HepG2 (cell line): ENCODE results near the gene WDHD1. TPM values are rescaled to one million over a fixed set of nuclear protein-coding genes. Genes with fewer than 3 reads are reported as not detected.

Source experiments
- ELF4 ChIP-seq: sonication (generic); formaldehyde crosslinking; IDR thresholded peaks from 2 replicates; pipeline ENCODE4 v1.5.0; 2020; ENCODE audit warnings: missing genetic modification reagents, mild to moderate bottlenecking, moderate library complexity, borderline replicate concordance
- HNRNPL ChIP-seq: fragments of 200-400 bp; formaldehyde crosslinking; IDR thresholded peaks from 2 replicates; pipeline ENCODE4 v1.6.1; 2017; ENCODE audit warnings: mild to moderate bottlenecking, low read depth, low read length
- HOXA7 ChIP-seq: sonication (generic); formaldehyde crosslinking; IDR thresholded peaks from 2 replicates; pipeline ENCODE4 v1.8.1; 2022; ENCODE audit warnings: mild to moderate bottlenecking, missing genetic modification reagents, moderate library complexity
- JUND ChIP-seq: sonication (generic); formaldehyde crosslinking; IDR thresholded peaks from 2 replicates; pipeline ENCODE4 v1.8.0; 2022; ENCODE audit warnings: mild to moderate bottlenecking, missing genetic modification reagents
- KMT2A ChIP-seq: sonication (generic); formaldehyde crosslinking; IDR thresholded peaks from 2 replicates; pipeline ENCODE4 v1.4.0; 2020; ENCODE audit warnings: missing genetic modification reagents
- NKX3-1 ChIP-seq: sonication (generic); formaldehyde crosslinking; IDR thresholded peaks from 2 replicates; pipeline ENCODE4 v1.5.0; 2020; ENCODE audit warnings: missing genetic modification reagents
- NR2C2 ChIP-seq: sonication (generic); formaldehyde crosslinking; IDR thresholded peaks from 2 replicates; pipeline ENCODE4 v1.4.0; 2020; ENCODE audit warnings: missing genetic modification reagents, mild to moderate bottlenecking, moderate library complexity, borderline replicate concordance
- NR2F2 ChIP-seq: IDR thresholded peaks from 2 replicates; pipeline ENCODE4 v1.6.1; 2012; ENCODE audit warnings: low read depth, inconsistent platforms, borderline replicate concordance
- PHF8 ChIP-seq: sonication (generic); formaldehyde crosslinking; IDR thresholded peaks from 2 replicates; pipeline ENCODE4 v1.5.0; 2020; ENCODE audit warnings: missing genetic modification reagents
- SALL1 ChIP-seq: sonication (generic); formaldehyde crosslinking; IDR thresholded peaks from 2 replicates; pipeline ENCODE4 v1.8.0; 2022; ENCODE audit warnings: mild to moderate bottlenecking, missing genetic modification reagents
- SATB2 ChIP-seq: sonication (generic); formaldehyde crosslinking; IDR thresholded peaks from 2 replicates; pipeline ENCODE4 v1.5.0; 2020; ENCODE audit warnings: missing genetic modification reagents
- SIN3A ChIP-seq: IDR thresholded peaks from 2 replicates; pipeline ENCODE4 v1.6.1; 2011; ENCODE audit warnings: low read depth, mild to moderate bottlenecking, control low read depth, low read length, borderline replicate concordance
- TAF1 ChIP-seq: sonication (generic); formaldehyde crosslinking; IDR thresholded peaks from 2 replicates; pipeline ENCODE4 v1.4.0; 2020; ENCODE audit warnings: missing genetic modification reagents
- TBX3 ChIP-seq: fragments of 450-650 bp; IDR thresholded peaks from 2 replicates; pipeline ENCODE4 v1.6.1; 2017; ENCODE audit warnings: antibody characterized with exemption, mild to moderate bottlenecking, inconsistent platforms, borderline replicate concordance
- TGIF2 ChIP-seq: IDR thresholded peaks from 2 replicates; pipeline ENCODE4 v1.6.1; 2016; ENCODE audit warnings: control low read depth, missing compliant biosample characterization
- ZFP37 ChIP-seq: sonication (generic); formaldehyde crosslinking; IDR thresholded peaks from 2 replicates; pipeline ENCODE4 v1.4.0; 2020; ENCODE audit warnings: missing genetic modification reagents, borderline replicate concordance
- ZNF44 ChIP-seq: sonication (generic); formaldehyde crosslinking; IDR thresholded peaks from 2 replicates; pipeline ENCODE4 v1.5.1; 2020; ENCODE audit warnings: mild to moderate bottlenecking, missing genetic modification reagents
- polyA plus RNA-seq, 8 experiments: library from polyadenylated mRNA; depleted of rRNA in 3 of 8; stranded (reverse) in 7 of 8; unstranded in 1 of 8; fragments of >200 nt; fragmentation: Illumina TruSeq in 4 of 8; extraction: Trizol in 4 of 8; gene quantifications; 2 replicates each; pipeline versions ENCODE4 v1.2.1 to v1.2.3, GENCODE V29; 2011 to 2016; ENCODE audit warnings: low read depth in 4 of 8, missing spikeins in 1 of 8, mixed read lengths in 1 of 8; ENCODE audit not compliant: insufficient read depth in 1 of 8
- total RNA-seq, 5 experiments: library from RNA; depleted of rRNA; stranded (reverse); fragments of >200 nt; fragmentation: Illumina TruSeq; extraction: Trizol; gene quantifications; 2 replicates each; pipeline ENCODE4 v1.2.3, GENCODE V29; 2016; ENCODE audit warnings: low read depth in 1 of 5
- TF ChIP-seq, protein P1 (sequence below): sonication (generic); formaldehyde crosslinking; conservative IDR thresholded peaks from 2 replicates; pipeline ENCODE4 v1.4.0; 2020; ENCODE audit warnings: mild to moderate bottlenecking, missing genetic modification reagents, moderate library complexity
- TF ChIP-seq, protein P2 (sequence below): sonication (generic); formaldehyde crosslinking; IDR thresholded peaks from 2 replicates; pipeline ENCODE4 v1.8.0; 2023; ENCODE audit warnings: mild to moderate bottlenecking, missing genetic modification reagents
- TF ChIP-seq, protein P3 (sequence below): sonication (generic); formaldehyde crosslinking; IDR thresholded peaks from 2 replicates; pipeline ENCODE4 v1.4.0; 2020; ENCODE audit warnings: mild to moderate bottlenecking, missing genetic modification reagents
- TF ChIP-seq, protein P4 (sequence below): sonication (generic); formaldehyde crosslinking; IDR thresholded peaks from 2 replicates; pipeline ENCODE4 v1.4.0; 2020; ENCODE audit warnings: missing genetic modification reagents
- TF ChIP-seq, protein P5 (sequence below): sonication (generic); formaldehyde crosslinking; IDR thresholded peaks from 2 replicates; pipeline ENCODE4 v1.8.0; 2022; ENCODE audit warnings: missing genetic modification reagents, mild to moderate bottlenecking, inconsistent platforms, borderline replicate concordance

The WDHD1 gene
- total and polyA plus RNA-seq, 2 of the 13 experiments (the other 11 are each of a cell fraction or from before 2014, with no cell fraction given): 5.5 to 27.5 TPM

DNA sequence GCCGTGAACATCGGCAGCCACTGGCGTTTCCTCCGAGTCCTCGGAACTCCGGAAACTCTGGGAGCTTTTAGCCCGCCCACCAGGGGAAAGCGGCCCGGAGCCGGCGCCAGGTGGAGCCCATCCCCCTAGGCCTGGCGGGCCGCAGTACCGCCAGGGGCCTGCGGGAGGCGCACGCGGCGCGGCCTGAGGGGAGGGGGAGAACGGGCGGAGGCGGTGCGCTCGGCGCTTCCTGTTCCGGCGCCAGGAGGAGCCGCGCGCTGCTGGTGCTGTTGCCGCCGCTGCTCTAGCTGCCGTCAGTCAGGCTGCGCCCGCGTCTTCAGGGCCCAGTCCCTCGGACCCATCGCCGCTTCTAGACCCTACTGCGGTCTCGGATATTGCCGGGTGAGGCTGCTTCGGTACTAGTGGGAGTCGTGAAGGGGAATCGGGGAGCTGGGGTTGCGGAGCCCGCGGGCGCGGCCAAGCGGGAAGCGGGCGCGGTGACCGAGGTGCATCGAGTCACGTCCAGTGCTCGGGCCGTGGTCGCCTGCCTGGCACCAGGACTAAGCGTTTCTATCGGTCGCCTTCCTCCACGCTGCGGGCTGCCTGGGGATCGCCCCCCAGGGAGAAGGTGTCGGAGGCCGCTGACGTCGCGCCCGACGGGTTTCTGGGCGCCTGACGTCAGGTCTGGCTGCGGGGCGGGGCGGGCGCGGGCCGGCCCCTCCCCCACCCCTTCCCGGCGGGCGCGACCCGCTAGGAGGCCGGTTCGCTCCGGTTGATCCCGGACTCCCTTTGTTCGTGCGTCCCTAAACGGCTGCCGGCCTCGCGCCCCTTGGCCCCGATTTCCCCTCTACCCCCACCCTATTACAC lies 24.7 kb upstream of the WDHD1 start, which contains the start of gene MAPK1IP1L (continued):
- TF ChIP-seq TGIF2 (CRISPR knock-in tag): peak; percentile 68
- peak; percentile 91 for TF ChIP-seq TAF1 (CRISPR knock-in tag)
- 0 out of 2 replicates have a peak, but pooled peaks have one; percentile 50 for TF ChIP-seq ZNF44 (CRISPR knock-in tag)
- TF ChIP-seq, protein P1, sequence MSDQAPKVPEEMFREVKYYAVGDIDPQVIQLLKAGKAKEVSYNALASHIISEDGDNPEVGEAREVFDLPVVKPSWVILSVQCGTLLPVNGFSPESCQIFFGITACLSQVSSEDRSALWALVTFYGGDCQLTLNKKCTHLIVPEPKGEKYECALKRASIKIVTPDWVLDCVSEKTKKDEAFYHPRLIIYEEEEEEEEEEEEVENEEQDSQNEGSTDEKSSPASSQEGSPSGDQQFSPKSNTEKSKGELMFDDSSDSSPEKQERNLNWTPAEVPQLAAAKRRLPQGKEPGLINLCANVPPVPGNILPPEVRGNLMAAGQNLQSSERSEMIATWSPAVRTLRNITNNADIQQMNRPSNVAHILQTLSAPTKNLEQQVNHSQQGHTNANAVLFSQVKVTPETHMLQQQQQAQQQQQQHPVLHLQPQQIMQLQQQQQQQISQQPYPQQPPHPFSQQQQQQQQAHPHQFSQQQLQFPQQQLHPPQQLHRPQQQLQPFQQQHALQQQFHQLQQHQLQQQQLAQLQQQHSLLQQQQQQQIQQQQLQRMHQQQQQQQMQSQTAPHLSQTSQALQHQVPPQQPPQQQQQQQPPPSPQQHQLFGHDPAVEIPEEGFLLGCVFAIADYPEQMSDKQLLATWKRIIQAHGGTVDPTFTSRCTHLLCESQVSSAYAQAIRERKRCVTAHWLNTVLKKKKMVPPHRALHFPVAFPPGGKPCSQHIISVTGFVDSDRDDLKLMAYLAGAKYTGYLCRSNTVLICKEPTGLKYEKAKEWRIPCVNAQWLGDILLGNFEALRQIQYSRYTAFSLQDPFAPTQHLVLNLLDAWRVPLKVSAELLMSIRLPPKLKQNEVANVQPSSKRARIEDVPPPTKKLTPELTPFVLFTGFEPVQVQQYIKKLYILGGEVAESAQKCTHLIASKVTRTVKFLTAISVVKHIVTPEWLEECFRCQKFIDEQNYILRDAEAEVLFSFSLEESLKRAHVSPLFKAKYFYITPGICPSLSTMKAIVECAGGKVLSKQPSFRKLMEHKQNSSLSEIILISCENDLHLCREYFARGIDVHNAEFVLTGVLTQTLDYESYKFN (CRISPR knock-in tag): peak; percentile 72
- TF ChIP-seq TBX3: peak; percentile 70; the same call in 1 of the 2 replicates
- peak; percentile 80 for TF ChIP-seq NR2C2 (CRISPR knock-in tag)
- TF ChIP-seq, protein P2, sequence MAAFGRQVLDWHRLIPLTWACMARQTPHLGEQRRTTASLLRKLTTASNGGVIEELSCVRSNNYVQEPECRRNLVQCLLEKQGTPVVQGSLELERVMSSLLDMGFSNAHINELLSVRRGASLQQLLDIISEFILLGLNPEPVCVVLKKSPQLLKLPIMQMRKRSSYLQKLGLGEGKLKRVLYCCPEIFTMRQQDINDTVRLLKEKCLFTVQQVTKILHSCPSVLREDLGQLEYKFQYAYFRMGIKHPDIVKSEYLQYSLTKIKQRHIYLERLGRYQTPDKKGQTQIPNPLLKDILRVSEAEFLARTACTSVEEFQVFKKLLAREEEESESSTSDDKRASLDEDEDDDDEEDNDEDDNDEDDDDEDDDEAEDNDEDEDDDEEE (CRISPR knock-in tag): peak; percentile 90
- peak; percentile 99 for TF ChIP-seq PHF8 (CRISPR knock-in tag)
- no peak for TF ChIP-seq NKX3-1
- no peak for TF ChIP-seq NR2F2
- TF ChIP-seq ZFP37: no peak
- TF ChIP-seq JUND (CRISPR knock-in tag): no peak
- TF ChIP-seq, protein P3, sequence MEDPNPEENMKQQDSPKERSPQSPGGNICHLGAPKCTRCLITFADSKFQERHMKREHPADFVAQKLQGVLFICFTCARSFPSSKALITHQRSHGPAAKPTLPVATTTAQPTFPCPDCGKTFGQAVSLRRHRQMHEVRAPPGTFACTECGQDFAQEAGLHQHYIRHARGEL (CRISPR knock-in tag): peak; percentile 71; the same call in 1 of the 2 replicates
- TF ChIP-seq KMT2A (CRISPR knock-in tag): peak; percentile 92
- no peak for TF ChIP-seq HOXA7 (CRISPR knock-in tag)
- TF ChIP-seq SATB2 (CRISPR knock-in tag): no peak; the same call in 1 of the 2 replicates
- TF ChIP-seq, protein P4, sequence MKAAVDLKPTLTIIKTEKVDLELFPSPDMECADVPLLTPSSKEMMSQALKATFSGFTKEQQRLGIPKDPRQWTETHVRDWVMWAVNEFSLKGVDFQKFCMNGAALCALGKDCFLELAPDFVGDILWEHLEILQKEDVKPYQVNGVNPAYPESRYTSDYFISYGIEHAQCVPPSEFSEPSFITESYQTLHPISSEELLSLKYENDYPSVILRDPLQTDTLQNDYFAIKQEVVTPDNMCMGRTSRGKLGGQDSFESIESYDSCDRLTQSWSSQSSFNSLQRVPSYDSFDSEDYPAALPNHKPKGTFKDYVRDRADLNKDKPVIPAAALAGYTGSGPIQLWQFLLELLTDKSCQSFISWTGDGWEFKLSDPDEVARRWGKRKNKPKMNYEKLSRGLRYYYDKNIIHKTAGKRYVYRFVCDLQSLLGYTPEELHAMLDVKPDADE: no peak
- TF ChIP-seq, protein P5, sequence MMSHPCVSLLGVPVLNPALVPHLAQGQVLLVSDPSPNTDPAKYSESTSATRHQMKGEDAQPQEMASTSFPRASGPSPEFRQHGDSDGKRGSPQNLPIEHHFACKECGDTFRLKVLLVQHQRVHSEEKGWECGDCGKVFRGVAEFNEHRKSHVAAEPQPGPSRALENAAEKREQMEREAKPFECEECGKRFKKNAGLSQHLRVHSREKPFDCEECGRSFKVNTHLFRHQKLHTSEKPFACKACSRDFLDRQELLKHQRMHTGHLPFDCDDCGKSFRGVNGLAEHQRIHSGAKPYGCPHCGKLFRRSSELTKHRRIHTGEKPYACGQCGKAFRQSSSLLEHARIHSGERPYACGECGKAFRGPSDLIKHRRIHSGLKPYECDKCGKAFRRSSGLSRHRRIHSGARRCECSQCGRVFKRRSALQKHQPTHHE (CRISPR knock-in tag): no peak; the same call in 1 of the 2 replicates
- TF ChIP-seq SIN3A: peak; percentile 67; the same call in 1 of the 2 replicates
- peak; percentile 89 for TF ChIP-seq SALL1 (CRISPR knock-in tag)
- TF ChIP-seq HNRNPL: 0 out of 2 replicates have a peak, but pooled peaks have one; percentile 30
- TF ChIP-seq ELF4 (CRISPR knock-in tag): peak; percentile 95
